Loucy (cell line): ENCODE results near the gene IL12RB2.

Source experiments
- EZH2phosphoT487 ChIP-seq: fragments of 200-600 bp; IDR thresholded peaks from 2 replicates; pipeline ENCODE4 v1.6.1; 2018; ENCODE audit warnings: antibody characterized with exemption, mild to moderate bottlenecking, moderate library complexity, borderline replicate concordance
- TF ChIP-seq, protein P1 (sequence below): fragments of 200-600 bp; sonication (generic); conservative IDR thresholded peaks from 2 replicates; pipeline ENCODE4 v1.5.1; 2014; ENCODE audit warnings: mild to moderate bottlenecking, antibody characterized with exemption, low read length

DNA sequence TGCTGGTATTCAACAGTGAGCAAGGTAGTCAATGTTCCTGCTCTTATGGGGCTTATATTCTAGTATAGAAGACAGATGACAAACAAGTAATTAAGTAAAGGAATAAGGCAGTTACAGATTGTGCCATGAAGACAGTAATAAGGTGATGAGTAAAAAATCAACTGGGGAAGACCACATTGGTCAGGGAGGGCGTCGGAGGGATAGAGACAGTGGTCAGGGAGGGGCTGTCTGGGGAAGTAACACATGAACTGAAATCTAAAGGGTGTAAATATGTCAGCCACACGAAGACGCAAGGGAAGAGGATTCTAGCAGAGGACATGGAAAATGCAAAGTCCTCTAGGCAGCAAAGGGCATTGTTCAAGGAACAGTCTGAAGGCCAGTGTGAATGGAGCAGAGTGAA is 10.1 kb downstream of the IL12RB2 start:
- TF ChIP-seq, protein P1, sequence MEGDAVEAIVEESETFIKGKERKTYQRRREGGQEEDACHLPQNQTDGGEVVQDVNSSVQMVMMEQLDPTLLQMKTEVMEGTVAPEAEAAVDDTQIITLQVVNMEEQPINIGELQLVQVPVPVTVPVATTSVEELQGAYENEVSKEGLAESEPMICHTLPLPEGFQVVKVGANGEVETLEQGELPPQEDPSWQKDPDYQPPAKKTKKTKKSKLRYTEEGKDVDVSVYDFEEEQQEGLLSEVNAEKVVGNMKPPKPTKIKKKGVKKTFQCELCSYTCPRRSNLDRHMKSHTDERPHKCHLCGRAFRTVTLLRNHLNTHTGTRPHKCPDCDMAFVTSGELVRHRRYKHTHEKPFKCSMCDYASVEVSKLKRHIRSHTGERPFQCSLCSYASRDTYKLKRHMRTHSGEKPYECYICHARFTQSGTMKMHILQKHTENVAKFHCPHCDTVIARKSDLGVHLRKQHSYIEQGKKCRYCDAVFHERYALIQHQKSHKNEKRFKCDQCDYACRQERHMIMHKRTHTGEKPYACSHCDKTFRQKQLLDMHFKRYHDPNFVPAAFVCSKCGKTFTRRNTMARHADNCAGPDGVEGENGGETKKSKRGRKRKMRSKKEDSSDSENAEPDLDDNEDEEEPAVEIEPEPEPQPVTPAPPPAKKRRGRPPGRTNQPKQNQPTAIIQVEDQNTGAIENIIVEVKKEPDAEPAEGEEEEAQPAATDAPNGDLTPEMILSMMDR, result no peak
- no peak for TF ChIP-seq EZH2phosphoT487
